HG03280 (cell line): ENCODE data around the gene RBM20.

Experiments
- ATAC-seq: cut with Tn5 transposase; IDR thresholded peaks from one replicate; pipeline ENCODE4 v1.9.1; 2021; ENCODE audit warnings: mild to moderate bottlenecking, moderate library complexity; ENCODE audit not compliant: unreplicated experiment

Gene RBM20

DNA sequence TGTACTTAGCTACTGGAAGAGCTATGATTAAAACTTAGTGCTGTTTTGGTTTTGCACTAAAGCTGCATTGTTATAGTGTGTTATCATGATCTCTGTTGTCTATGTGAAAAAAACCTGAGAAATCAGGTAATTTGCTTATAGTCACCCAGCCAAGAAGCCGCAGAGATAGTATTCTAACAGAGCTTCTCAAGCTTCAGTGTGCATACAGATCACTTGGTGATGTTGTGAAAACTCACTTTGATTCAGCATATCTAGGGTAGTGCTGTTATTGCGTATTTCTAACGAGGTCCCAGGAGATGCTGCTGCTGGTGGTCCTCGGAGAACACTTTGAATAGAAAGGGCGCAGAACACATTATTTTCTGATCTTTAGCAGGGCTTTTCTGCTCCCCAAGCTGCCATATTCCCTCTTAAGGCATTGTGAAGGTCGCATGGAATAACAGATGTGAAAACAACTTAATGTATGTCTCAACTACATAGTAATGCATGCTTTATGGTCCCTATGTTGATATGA is 159.2 kb downstream of the RBM20 start:
- ATAC-seq: peak; percentile 54

DNA sequence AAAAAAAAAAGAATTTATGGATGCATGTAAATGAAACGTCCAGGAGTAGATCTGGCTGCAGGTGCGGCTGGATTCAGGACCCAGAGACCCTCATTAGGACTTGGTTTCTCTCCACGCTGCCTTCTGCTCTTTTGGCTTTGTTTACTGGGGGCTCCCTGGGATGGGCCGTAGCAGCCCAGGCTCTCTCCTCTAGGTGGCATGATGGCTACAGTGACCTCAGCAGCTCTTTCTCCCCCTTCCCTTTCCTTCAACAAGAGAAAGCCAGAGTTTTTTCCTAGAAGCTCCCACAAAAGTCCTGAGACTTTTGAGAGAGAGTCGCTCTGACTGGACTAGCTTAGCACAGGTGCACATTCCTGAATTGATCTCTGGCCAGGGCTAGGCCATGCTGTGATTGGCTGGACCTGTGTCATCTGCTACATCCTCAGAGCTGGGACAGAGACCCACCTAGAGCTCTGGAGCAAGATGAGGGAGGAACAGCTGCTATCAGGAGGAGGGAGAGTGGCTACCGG is 159.7 kb downstream of the RBM20 start:
- ATAC-seq: peak; percentile 56

DNA sequence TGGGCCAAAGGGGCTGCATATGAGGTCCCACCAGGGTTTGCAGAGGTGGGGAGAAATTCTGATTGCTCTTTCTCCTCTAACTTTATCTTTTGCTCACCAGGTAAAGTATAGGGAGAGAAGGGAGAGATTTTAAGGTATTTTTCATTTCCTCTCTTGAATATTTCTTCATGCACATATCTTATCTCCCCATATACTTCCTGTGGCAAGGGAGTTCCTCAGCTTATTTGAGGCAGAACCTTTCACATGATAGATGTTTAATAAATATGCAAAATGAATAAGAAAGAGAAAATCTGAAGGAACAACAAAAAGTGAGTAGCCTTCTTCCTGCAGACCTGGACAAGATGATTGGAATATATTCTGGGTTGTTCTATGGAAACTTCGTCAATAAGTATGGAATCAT is 160.2 kb downstream of the RBM20 start:
- ATAC-seq: no peak

DNA sequence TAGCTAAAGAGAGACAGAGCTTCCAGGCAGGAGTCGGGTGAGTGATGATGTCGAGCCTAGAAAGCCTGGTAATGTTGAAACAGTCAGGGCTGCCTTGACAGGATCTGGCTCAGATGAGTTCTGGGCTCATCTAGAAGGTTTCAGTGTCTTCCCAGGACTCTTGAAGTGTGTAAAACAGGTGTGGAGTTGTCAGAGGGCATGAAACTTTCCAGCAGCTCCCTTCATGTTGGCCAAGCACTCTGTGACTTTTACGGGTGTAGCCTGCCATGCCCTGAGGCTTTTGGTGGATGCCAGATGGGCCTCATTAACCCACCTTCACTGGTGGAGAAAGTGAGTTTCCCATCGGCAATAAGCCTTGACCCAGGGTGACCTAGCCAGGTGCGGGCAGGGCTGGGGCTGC is 161.2 kb downstream of the RBM20 start:
- ATAC-seq: no peak

GRCh38 chr10:110806335-110806734 is 162.2 kb downstream of the RBM20 start:
- no peak for ATAC-seq

GRCh38 chr10:110808123-110808522 is 164.0 kb downstream of the RBM20 start:
- no peak for ATAC-seq

DNA sequence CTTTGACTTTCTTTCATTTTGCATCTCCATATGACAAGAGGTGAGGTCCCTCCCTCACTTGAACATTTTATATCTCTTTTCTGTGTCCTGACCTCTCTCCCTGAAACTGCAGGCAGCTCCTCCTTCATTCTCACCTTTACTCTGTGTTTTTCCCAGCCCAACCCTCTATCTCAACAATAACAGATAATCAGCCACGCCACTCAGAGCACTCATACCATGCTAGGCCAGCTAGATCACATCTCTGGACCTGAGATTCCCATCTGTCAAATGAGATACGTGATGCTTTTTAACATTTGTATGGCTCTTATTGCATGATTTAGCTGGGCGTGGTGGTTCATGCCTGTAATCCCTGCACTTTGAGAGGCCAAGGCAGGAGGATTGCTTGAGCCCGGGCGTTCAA is 164.5 kb downstream of the RBM20 start:
- ATAC-seq: no peak

- ATAC-seq: no peak
Observed at GRCh38 chr10:110810625-110811024, 166.5 kb downstream of the RBM20 start.

GRCh38 chr10:110811791-110812581 is 167.8 kb downstream of the RBM20 start:
- ATAC-seq: no peak

DNA sequence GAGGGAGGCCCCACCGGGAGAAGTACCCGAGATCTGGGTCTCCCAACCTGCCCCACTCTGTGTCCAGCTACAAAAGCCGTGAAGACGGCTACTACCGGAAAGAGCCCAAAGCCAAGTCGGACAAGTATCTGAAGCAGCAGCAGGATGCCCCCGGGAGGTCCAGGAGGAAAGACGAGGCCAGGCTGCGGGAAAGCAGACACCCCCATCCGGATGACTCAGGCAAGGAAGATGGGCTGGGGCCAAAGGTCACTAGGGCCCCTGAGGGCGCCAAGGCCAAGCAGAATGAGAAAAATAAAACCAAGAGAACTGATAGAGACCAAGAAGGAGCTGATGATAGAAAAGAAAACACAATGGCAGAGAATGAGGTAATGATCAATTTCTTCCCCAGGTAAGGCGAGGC is 168.4 kb downstream of the RBM20 start:
- ATAC-seq: no peak

- ATAC-seq: no peak
Observed at GRCh38 chr10:110813743-110814472, 169.8 kb downstream of the RBM20 start.

- ATAC-seq: peak; percentile 42
Observed at GRCh38 chr10:110815354-110816004, 171.3 kb downstream of the RBM20 start.

GRCh38 chr10:110817614-110818013 is 173.5 kb downstream of the RBM20 start:
- no peak for ATAC-seq

DNA sequence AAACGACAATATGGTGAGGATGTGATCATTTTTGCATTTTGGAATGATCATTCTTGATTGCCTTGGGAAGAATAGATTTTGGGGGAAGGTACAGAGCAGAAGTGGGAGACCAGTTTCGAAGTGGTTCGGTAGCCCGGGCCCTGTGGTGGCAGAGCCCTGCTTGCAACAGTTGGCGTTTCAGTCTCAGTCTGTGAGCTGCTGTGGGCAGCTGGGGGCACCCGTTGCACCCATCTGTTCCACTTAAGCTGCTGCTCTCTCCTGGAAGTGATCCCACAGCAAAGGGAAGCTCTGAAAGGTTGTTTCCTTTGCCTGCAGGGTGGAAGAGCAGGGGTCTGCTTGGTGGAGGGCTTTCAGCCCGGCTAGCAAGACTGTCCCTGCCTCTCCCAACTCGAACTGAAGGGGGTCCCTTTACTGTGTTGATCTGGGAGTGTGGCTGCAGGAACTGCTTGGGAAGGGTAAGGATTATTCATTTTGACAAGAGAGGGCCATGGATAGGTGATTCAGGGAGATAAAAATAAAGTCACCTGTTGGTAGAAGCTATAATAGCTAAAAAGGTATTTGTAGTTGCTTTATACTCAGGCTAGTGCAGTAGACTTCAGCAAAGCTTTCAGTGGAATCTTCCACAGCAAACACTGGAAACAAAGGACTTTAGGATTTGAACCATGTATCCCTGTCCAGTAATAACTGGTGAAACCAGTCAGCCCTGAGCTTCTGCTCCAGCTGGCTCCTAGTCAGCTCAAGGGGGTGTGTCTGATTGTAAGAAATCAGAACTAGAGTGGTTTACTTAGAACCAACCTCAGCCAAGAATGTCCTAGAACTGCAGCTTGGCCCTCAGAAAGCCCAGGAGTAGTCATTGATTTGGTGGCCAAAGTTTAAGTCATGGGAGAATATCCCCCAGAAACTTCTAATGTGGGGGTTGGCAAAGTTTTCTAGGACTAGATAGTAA is 174.4 kb downstream of the RBM20 start:
- no peak for ATAC-seq

DNA sequence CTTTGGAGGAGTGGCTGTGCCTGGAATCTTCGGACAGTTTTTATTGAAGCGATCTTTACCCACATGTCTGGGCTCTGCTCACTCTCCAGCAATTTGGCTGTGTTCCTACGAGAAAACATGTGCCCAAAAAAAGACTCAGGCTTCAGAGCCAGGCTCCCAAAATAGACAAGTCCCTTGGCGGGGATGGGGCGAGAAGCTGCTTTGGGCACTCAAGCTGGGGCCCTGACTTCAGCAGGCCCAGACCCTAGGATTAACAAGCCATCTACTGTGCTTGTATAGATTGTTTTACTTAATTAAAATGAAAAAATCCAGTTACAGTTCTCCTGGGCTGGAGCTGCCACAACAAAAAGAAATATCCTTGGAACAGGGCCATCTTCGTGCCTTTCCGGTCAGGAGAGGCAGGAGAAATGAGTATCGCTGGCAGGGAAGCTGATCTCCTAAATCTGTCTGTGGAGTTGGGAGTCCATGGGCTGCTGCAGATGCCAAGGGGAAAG is 176.2 kb downstream of the RBM20 start:
- no peak for ATAC-seq

GRCh38 chr10:110821508-110821907 is 177.4 kb downstream of the RBM20 start:
- no peak for ATAC-seq

DNA sequence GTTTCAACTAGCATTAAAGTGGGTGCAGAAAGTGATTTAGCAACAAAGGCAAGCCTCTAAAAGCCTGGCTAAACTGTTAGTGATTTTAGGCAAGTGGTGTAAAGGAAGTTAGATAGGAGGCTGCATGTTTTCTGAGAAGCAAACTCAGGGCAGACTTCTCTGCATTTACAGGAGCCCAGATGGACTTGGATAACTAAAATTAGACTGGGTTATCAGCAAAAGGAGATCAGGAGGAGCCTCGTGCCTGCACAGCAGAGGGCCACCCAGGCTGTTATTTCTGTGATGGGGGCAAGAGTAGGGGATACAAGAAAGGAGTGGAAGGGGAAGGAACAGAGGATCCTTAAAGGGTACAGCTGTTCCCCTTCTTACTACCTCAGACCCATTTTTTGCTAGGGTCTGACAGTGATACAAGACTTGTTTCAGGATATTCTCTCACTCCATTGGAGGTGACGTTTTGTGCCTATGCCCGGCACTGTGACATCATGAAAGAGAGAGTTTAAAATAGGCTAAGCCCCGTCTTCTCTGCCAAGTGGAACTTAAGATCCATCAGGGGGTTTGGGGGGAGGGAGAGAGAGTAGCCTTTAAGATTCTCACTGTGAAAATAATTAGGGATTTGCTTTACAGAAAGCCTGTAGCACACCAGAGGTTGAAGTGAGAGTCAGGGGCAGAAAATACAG is 178.0 kb downstream of the RBM20 start:
- no peak for ATAC-seq

DNA sequence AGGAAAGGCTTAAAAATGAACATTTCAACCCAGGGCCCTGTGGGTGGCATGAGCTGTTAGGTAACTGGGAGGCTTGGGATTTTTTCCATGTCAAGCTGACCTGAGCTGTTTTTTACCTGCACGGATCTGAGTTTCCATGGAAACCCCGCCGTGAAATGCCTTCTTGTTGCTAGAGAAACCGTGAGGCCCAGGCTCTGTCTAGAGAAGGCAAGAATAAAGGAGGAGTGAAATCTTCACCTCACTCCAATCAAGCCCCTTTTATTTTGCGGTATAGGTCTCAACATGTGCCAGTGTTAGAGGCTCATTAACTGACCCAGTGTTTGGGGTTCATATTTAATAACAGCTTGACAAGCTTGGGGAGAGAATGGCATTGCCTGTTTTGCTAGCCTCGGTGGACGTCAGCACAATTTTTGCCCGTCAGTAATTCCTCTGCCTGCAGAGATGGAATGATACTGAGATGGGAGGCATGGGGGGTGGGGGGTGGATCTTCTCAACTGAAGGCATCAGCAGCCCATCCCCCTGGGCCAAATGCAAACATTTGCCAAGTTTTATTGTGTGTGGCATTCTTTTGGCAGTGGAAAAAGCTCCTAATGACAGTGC is 178.7 kb downstream of the RBM20 start:
- no peak for ATAC-seq

GRCh38 chr10:110824152-110824441 is 180.0 kb downstream of the RBM20 start:
- ATAC-seq: no peak
